Smooth muscle cell (in vitro differentiated cells): ENCODE results near the gene ABLIM3. TPM values are rescaled to one million over a fixed set of nuclear protein-coding genes. Genes with fewer than 3 reads are reported as not detected.

Source experiments
- DNase-seq: peaks from one replicate; lab custom pipeline; 2025; ENCODE audit not compliant: unreplicated experiment; lab: John Stamatoyannopoulos, UW
- H2AFZ ChIP-seq: fragments of 200-600 bp; sonication (generic); 2 replicates; pipeline ENCODE4 v1.6.0; 2016; ENCODE audit warnings: antibody characterized with exemption, low read depth, mild to moderate bottlenecking
- H3F3A ChIP-seq: fragments of 200-600 bp; sonication (generic); 2 replicates; pipeline ENCODE4 v1.6.0; 2017; ENCODE audit warnings: antibody characterized with exemption, low read depth
- H3K27ac ChIP-seq: fragments of 200-600 bp; sonication (generic); 2 replicates; pipeline ENCODE4 v1.5.1; 2016; ENCODE audit warnings: low read depth, mild to moderate bottlenecking
- H3K27me3 ChIP-seq: fragments of 200-600 bp; sonication (generic); 2 replicates; pipeline ENCODE4 v1.6.1; 2016; ENCODE audit warnings: low read depth, mild to moderate bottlenecking
- H3K36me3 ChIP-seq: fragments of 200-600 bp; sonication (generic); 2 replicates; pipeline ENCODE4 v1.5.1; 2016; ENCODE audit warnings: low read depth
- H3K4me1 ChIP-seq: fragments of 200-600 bp; sonication (generic); 2 replicates; pipeline ENCODE4 v1.5.1; 2016; ENCODE audit warnings: low read depth
- H3K4me2 ChIP-seq: fragments of 200-600 bp; sonication (generic); 2 replicates; pipeline ENCODE4 v1.6.0; 2016; ENCODE audit warnings: mild to moderate bottlenecking
- H3K4me3 ChIP-seq: fragments of 200-600 bp; sonication (generic); 2 replicates; pipeline ENCODE4 v1.5.1; 2016; ENCODE audit warnings: mild to moderate bottlenecking
- H3K79me2 ChIP-seq: fragments of 200-600 bp; sonication (generic); 2 replicates; pipeline ENCODE4 v1.6.0; 2016; ENCODE audit warnings: low read depth, mild to moderate bottlenecking
- H3K9ac ChIP-seq: fragments of 200-600 bp; sonication (generic); 2 replicates; pipeline ENCODE4 v1.6.0; 2016; ENCODE audit warnings: low read depth
- H3K9me3 ChIP-seq: fragments of 200-600 bp; sonication (generic); replicated peaks from 2 replicates; pipeline ENCODE4 v1.5.1; 2016; ENCODE audit warnings: low read depth
- H4K20me1 ChIP-seq: fragments of 200-600 bp; sonication (generic); 2 replicates; pipeline ENCODE4 v1.6.0; 2016; ENCODE audit warnings: low read depth
- CTCF ChIP-seq: fragments of 200-600 bp; sonication (generic); IDR thresholded peaks from 2 replicates; pipeline ENCODE4 v1.5.1; 2017; ENCODE audit warnings: borderline replicate concordance, mild to moderate bottlenecking, antibody characterized with exemption; ENCODE audit not compliant: insufficient read depth, poor library complexity, severe bottlenecking
- WGBS: methylation state at CpG from one replicate; pipeline ENCODE4 v1.1.7; 2016; ENCODE audit warnings: low lambda C conversion rate; 5-methylcytosine and 5-hydroxymethylcytosine counted together
- polyA plus RNA-seq: library from polyadenylated mRNA; unstranded; fragments of >200 nt; fragmentation: Nextera tagmentation; extraction: Ambion mirVana; gene quantifications from 2 replicates; pipeline ENCODE4 v1.2.1, GENCODE V29; 2016
- total RNA-seq: library from RNA; depleted of rRNA; stranded (reverse); fragments of >200 nt; gene quantifications from 2 replicates; pipeline ENCODE4 v1.2.3, GENCODE V29; 2014

Gene ABLIM3
- total and polyA plus RNA-seq, 2 experiments from 2014 or later: 2.6 to 6.8 TPM

DNA sequence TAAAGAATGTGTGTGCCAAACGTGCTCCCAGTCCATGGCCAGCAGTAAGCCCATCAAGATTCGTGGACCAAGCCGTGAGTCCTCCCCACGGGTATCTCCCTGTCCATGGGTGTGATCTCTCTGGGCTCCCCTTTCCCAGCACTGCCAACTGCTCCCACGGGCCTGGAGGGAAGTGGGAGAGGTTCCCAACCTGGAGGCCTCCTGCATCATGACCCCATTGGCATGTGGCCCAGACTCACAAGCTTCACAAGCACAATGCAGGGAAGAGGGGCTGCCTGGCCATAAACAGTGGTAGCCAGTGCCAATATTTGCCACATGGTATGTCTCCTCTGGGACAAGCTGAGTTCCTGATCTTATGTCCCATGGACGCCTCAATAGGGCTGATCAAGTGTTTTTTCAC, 59.1 kb downstream of the ABLIM3 start:
- Histone ChIP-seq H3K79me2 (no peaks in the 10 kb centered on the region), H3K4me3 (no peak overlapping the region), H3F3A (no peaks in the 10 kb centered on the region), H3K27ac (no peak overlapping the region), H3K9ac (no peak overlapping the region), H3K36me3 (no peaks in the 10 kb centered on the region), H3K27me3 (no peaks in the 10 kb centered on the region), H2AFZ (no peak overlapping the region), H3K4me2 (no peak overlapping the region), H4K20me1 (no peaks in the 10 kb centered on the region), H3K4me1 (no peaks in the 10 kb centered on the region), H3K9me3 (no peaks in the 10 kb centered on the region)
- DNase-seq: no peak
- no peak for TF ChIP-seq CTCF
- WGBS: 77% methylated on average over 6 of the region's 6 CpGs

DNA sequence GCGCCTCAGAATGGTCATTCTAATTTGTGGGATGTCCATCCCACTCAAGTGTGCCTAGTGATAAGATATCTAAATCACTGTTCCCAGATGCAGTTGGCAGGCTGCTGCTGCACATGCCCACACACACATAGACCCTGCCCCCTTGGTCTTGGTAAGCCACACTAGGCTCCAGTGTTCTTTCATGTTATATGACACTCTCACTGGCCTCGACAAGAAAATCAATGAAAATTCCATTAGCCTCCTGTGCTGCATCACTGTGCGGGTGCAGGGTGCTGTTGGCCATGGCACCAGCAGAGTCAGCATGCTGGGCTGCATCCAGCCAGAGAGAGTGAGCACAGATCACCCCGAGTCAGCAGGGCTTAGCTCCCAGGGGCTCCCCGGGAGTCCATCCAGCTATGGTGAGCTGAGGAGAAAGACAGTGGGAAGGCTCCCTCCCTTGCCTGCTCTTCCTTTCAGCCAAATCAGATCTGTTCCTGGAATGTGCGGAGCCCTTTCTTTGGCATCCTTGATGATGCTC, 59.9 kb downstream of the ABLIM3 start:
- 69% methylated on average over 6 of the region's 6 CpGs for WGBS
- Histone ChIP-seq H3K27me3 (no peaks in the 10 kb centered on the region), H3F3A (no peaks in the 10 kb centered on the region), H3K36me3 (no peaks in the 10 kb centered on the region), H3K9ac (no peak overlapping the region), H4K20me1 (no peaks in the 10 kb centered on the region), H3K4me1 (no peaks in the 10 kb centered on the region), H3K27ac (no peak overlapping the region), H2AFZ (no peak overlapping the region), H3K4me3 (no peak overlapping the region), H3K79me2 (no peaks in the 10 kb centered on the region), H3K4me2 (no peak overlapping the region), H3K9me3 (no peaks in the 10 kb centered on the region)
- no peak for DNase-seq
- TF ChIP-seq CTCF: no peak

GRCh38 chr5:149202910-149203451, 61.7 kb downstream of the ABLIM3 start:
- Histone ChIP-seq H2AFZ (no peak overlapping the region), H3K4me3 (no peak overlapping the region), H3K79me2 (no peaks in the 10 kb centered on the region), H4K20me1 (no peaks in the 10 kb centered on the region), H3K4me1 (no peaks in the 10 kb centered on the region), H3F3A (no peaks in the 10 kb centered on the region), H3K9me3 (no peaks in the 10 kb centered on the region), H3K27ac (no peak overlapping the region), H3K4me2 (no peak overlapping the region), H3K9ac (no peak overlapping the region), H3K36me3 (no peaks in the 10 kb centered on the region), H3K27me3 (no peaks in the 10 kb centered on the region)
- WGBS: 100% methylated on average over 1 of the region's 1 CpG
- no peak for DNase-seq
- TF ChIP-seq CTCF: no peak

DNA sequence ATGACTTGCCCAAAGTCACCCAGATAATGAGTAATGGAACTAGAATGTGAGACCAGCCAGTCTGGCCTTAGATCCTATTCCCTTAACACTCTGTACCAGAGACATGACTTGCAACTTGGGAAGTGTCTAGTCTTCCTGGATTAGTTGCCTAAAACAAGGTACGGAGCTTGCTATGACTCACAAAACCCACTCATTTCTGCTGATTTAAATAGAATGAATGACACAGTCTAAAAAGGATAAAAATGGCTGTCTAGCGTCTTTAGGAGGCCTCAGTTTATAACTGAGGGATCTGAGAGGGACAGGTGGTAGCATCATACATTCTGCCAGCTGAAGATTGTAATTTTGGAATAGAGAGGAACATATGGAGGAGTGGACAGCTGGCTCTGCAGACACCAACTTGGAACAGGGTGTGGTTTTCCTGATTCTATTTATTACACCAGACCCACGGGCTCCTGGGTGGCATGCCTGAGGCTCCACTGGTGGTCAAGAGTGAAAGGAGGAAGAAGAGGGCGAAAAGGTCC, 62.7 kb downstream of the ABLIM3 start:
- Histone ChIP-seq H3K9ac (no peak overlapping the region), H3K27ac (peak overlapping the region; percentile 61), H4K20me1 (no peaks in the 10 kb centered on the region), H2AFZ (no peak overlapping the region), H3K4me3 (no peak overlapping the region), H3K27me3 (no peaks in the 10 kb centered on the region), H3K79me2 (no peaks in the 10 kb centered on the region), H3K9me3 (no peaks in the 10 kb centered on the region), H3F3A (no peaks in the 10 kb centered on the region), H3K36me3 (no peaks in the 10 kb centered on the region), H3K4me1 (no peaks in the 10 kb centered on the region), H3K4me2 (peak overlapping the region; percentile 27)
- 35% methylated on average over 3 of the region's 4 CpGs for WGBS
- no peak for DNase-seq
- TF ChIP-seq CTCF: no peak
